HEK293 (cell line): ENCODE results near the gene TMEM184B.

Experiments
- CTCF ChIP-seq: fragments of 450-650 bp; formaldehyde crosslinking; IDR thresholded peaks from 2 replicates; pipeline ENCODE4 v1.5.1; 2016; ENCODE audit warnings: missing biosample characterization, missing genetic modification characterization
- TCF7L2 ChIP-seq: IDR thresholded peaks from 2 replicates; pipeline ENCODE4 v1.6.1; 2011; ENCODE audit warnings: low read depth, mild to moderate bottlenecking, inconsistent platforms, low read length, moderate library complexity, borderline replicate concordance
- ZBTB1 ChIP-seq: fragments of 450-650 bp; formaldehyde crosslinking; IDR thresholded peaks from 2 replicates; pipeline ENCODE4 v1.5.1; 2016; ENCODE audit warnings: missing biosample characterization, missing genetic modification characterization
- ZNF138 ChIP-seq: fragments of 450-650 bp; formaldehyde crosslinking; IDR thresholded peaks from 2 replicates; pipeline ENCODE4 v1.5.1; 2016; ENCODE audit warnings: missing biosample characterization, missing genetic modification characterization, borderline replicate concordance
- ZNF155 ChIP-seq: fragments of 450-650 bp; formaldehyde crosslinking; IDR thresholded peaks from 2 replicates; pipeline ENCODE4 v1.5.1; 2016; ENCODE audit warnings: missing biosample characterization, missing genetic modification characterization
- ZNF23 ChIP-seq: fragments of 450-650 bp; formaldehyde crosslinking; IDR thresholded peaks from 2 replicates; pipeline ENCODE4 v1.5.1; 2016; ENCODE audit warnings: missing biosample characterization, missing genetic modification characterization, borderline replicate concordance
- ZNF239 ChIP-seq: fragments of 450-650 bp; formaldehyde crosslinking; IDR thresholded peaks from 2 replicates; pipeline ENCODE4 v1.5.1; 2016; ENCODE audit warnings: missing biosample characterization, missing genetic modification characterization
- ZNF391 ChIP-seq: fragments of 450-650 bp; formaldehyde crosslinking; IDR thresholded peaks from 2 replicates; pipeline ENCODE4 v1.5.1; 2016; ENCODE audit warnings: low read depth, missing biosample characterization, missing genetic modification characterization, borderline replicate concordance
- ZNF398 ChIP-seq: fragments of 450-650 bp; formaldehyde crosslinking; IDR thresholded peaks from 2 replicates; pipeline ENCODE4 v1.5.1; 2017; ENCODE audit warnings: missing biosample characterization, missing genetic modification characterization
- ZNF510 ChIP-seq: fragments of 450-650 bp; formaldehyde crosslinking; IDR thresholded peaks from 2 replicates; pipeline ENCODE4 v1.5.1; 2018; ENCODE audit warnings: mild to moderate bottlenecking, missing genetic modification characterization, missing biosample characterization; ENCODE audit not compliant: insufficient replicate concordance
- ZNF529 ChIP-seq: fragments of 450-650 bp; formaldehyde crosslinking; IDR thresholded peaks from 2 replicates; pipeline ENCODE4 v1.5.1; 2017; ENCODE audit warnings: missing genetic modification characterization, missing biosample characterization; ENCODE audit not compliant: insufficient replicate concordance
- ZNF830 ChIP-seq: fragments of 450-650 bp; IDR thresholded peaks from 2 replicates; pipeline ENCODE4 v1.5.0; 2018; ENCODE audit warnings: missing biosample characterization, missing genetic modification characterization, low read depth, mild to moderate bottlenecking, moderate library complexity
- ZSCAN23 ChIP-seq: fragments of 450-650 bp; formaldehyde crosslinking; IDR thresholded peaks from 2 replicates; pipeline ENCODE4 v1.5.1; 2016; ENCODE audit warnings: missing biosample characterization, missing genetic modification characterization
- TF ChIP-seq, protein P1 (sequence below): fragments of 450-650 bp; formaldehyde crosslinking; IDR thresholded peaks from 2 replicates; pipeline ENCODE4 v1.5.1; 2016; ENCODE audit warnings: missing biosample characterization, missing genetic modification characterization

GRCh38 chr22:38251341-38251692 lies 21.5 kb downstream of the TMEM184B start:
- no peak for TF ChIP-seq CTCF
- no peak for TF ChIP-seq ZNF398 (tag by site-specific recombination)
- TF ChIP-seq, protein P1, sequence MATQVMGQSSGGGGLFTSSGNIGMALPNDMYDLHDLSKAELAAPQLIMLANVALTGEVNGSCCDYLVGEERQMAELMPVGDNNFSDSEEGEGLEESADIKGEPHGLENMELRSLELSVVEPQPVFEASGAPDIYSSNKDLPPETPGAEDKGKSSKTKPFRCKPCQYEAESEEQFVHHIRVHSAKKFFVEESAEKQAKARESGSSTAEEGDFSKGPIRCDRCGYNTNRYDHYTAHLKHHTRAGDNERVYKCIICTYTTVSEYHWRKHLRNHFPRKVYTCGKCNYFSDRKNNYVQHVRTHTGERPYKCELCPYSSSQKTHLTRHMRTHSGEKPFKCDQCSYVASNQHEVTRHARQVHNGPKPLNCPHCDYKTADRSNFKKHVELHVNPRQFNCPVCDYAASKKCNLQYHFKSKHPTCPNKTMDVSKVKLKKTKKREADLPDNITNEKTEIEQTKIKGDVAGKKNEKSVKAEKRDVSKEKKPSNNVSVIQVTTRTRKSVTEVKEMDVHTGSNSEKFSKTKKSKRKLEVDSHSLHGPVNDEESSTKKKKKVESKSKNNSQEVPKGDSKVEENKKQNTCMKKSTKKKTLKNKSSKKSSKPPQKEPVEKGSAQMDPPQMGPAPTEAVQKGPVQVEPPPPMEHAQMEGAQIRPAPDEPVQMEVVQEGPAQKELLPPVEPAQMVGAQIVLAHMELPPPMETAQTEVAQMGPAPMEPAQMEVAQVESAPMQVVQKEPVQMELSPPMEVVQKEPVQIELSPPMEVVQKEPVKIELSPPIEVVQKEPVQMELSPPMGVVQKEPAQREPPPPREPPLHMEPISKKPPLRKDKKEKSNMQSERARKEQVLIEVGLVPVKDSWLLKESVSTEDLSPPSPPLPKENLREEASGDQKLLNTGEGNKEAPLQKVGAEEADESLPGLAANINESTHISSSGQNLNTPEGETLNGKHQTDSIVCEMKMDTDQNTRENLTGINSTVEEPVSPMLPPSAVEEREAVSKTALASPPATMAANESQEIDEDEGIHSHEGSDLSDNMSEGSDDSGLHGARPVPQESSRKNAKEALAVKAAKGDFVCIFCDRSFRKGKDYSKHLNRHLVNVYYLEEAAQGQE (tag by site-specific recombination), result no peak
- TF ChIP-seq ZSCAN23, result no peak
- no peak for TF ChIP-seq ZNF830 (tag by site-specific recombination)
- TF ChIP-seq ZNF23, result no peak
- no peak for TF ChIP-seq ZNF155
- no peak for TF ChIP-seq ZNF510 (tag by site-specific recombination)
- no peak for TF ChIP-seq ZBTB1 (tag by site-specific recombination)
- no peak for TF ChIP-seq ZNF529
- no peak for TF ChIP-seq TCF7L2
- no peak for TF ChIP-seq ZNF391 (tag by site-specific recombination)
- TF ChIP-seq ZNF138 (tag by site-specific recombination), result no peak
- TF ChIP-seq ZNF239, result no peak
